Fibroblast of skin of right biceps (primary cell): Measurements from ENCODE around the gene WARS2.

Source experiments
- DNase-seq: peaks from one replicate; pipeline ENCODE4 v3.0.0-alpha.2; 2013

Gene WARS2

DNA sequence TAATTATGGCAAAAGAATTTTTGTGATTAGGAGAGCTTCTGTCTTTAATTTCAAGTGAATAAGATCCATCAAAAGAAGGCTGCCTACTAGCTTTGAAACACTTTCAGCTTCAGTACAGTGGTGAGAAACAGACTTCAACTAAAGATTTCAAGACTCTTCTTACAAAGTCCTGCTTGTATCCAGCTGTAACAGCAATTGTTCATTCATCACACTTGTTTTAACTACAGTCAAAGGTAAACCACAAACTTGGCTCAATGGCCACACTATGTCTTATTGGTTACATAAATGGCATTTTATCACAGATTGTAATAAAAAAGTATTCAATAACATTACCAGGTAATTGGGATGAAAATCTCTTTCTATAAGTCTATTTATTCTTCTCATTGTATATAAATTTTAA lies 59.2 kb downstream of the WARS2 start:
- peak; percentile 44 for DNase-seq

DNA sequence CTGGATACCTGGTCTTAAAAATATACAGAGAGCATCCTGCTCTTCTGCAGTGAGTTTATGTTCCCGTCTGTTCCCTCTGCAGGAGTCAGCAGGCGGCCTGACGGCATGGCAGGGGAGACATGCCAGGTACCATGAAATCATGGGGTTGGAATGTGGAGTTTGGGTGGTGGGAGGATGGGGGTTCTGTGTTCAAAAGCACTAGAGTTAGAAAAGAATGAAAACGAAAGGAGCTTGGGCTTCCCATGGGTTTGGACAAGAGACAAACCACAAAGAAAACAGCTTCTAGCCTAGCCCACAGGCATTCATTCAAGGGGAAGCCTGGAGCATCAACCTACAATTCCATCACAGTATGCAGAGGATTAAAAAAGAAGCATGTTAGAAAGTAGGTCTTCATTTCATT lies 59.9 kb downstream of the WARS2 start:
- peak; percentile 98 for DNase-seq

- DNase-seq, result peak; percentile 15
Measured at GRCh38 chr1:119079881-119080280, 60.6 kb downstream of the WARS2 start.

DNA sequence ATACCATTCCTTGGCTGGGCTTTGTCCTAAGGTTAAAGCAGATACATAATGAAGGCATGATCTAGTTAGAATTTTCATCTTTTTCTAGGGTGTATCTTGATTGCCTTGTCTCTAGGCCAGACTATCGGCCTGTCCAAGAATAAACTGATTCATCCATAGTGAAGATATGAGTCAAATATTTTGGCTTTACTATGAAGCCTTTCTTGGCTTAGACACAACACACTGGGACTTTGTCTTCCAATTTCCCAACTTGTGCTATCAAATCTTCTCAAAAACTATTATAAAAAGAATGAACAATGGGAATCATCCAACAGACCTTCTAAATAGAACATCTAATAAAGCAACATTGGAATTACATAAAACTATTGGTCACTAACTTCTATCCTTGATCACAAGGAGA lies 64.8 kb downstream of the WARS2 start:
- peak; percentile 79 for DNase-seq

DNA sequence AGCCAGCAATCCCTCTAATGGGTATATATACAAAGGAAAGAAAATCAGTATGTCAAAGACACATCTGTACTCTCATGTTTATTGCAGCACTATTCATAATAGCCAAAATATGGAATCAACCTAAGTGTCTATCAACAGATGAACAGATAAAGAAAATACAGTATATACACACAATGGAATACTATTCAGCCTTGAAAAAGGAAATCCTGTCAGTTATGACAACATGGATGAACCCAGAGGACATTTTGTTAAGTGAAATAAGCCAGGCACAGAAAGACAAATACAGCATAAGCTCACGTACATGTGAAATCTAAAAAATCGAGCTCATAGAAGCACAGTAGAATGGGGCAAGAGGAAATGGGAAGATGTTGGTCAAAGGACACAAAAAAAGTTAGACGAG lies 69.1 kb downstream of the WARS2 start:
- no peak for DNase-seq

GRCh38 chr1:119069682-119070081 lies 70.8 kb downstream of the WARS2 start:
- no peak for DNase-seq

GRCh38 chr1:119068427-119068826 lies 72.0 kb downstream of the WARS2 start:
- DNase-seq, result no peak

DNA sequence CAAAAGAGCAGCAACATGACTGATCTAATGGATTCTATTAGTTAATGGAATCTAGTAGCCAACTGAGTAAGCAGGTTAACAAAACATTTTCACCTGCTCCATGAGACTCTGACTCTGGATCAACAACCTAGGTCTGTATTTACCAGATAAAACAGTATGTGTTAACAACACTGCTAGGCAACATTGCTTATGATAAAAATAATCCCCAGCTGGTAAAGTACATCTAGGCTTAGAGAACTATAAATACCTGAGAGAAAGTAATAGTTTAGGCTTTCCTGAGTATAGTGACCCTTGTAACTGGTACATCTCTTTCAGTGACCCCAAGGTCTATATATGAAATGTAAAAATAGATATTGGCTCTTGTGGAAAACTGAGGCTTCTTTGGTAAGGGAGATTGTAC lies 78.8 kb downstream of the WARS2 start:
- DNase-seq, result no peak

DNA sequence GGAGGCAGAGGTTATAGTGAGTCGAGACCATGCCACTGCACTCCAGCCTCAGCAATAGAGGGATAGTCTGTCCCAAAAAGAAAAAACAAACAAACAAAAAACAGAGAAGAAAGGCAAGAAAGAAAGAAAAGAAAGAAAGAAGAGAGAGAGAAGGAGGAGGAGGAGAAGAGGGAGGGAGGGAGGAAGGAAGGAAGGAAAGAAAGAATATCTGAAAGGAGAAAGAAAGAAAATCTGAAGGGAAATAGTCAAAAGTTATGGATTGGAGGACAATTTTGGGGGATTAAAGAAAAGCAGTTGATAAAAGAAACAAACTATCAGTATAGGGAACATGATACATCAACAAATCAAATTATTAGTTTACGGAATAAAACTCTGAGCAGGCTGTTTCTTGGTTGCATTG lies 84.9 kb downstream of the WARS2 start:
- DNase-seq, result no peak

- no peak for DNase-seq
Measured at GRCh38 chr1:119053917-119054316, 86.5 kb downstream of the WARS2 start.

DNA sequence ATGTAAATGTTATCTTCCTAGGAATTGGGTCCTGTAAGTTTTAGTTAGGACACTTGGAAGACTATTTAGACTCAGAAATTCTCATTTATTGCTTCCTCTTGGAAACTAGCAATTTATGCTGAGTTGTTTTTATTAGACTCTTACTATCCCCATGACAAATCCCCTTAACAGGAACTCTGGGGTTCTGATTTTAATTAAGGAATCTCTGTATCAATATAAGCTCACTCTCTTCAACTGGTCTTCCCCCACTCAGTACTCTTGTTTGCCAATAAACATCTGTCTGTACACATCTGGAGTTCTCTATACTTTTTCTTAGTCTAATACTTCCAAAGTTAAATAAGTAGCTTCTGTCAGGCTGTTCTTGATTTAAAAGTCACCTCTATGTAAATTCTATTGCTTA lies 88.2 kb downstream of the WARS2 start:
- DNase-seq, result no peak

- no peak for DNase-seq
Measured at GRCh38 chr1:119048624-119049404, 91.6 kb downstream of the WARS2 start.

DNA sequence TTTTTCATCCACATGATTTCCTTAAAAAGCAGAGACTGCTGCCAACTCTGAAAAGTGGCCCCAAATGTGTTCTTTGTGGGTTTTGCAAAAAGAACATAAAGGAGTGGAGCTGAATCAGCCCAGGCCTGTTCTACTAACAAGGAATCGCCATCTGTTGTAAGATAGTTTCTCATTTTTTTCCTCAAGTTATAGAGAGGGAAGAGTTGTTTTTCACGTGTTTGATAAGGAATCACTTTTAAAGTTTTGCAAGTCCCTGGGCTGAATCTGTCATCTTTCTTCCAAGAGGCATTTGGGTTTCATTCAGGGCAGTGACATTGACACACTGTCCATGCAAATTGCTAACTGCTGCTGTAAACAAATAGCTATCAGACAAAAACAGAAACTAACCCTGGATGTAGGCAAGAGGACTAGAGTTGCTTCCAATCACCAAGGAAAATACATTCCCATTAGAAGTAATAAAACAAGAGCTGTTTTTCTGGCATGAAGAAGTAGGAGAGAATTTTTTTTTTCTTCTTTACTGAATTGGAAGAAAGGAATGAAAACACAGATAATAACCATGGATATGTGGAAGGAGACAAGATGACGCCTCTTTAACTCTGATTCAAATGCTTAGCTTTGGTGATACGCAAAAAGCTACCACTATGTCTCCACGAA lies 93.5 kb downstream of the WARS2 start:
- DNase-seq, result peak; percentile 70

- DNase-seq, result no peak
Measured at GRCh38 chr1:119046429-119046784, 94.0 kb downstream of the WARS2 start.

- DNase-seq, result no peak
Measured at GRCh38 chr1:119045096-119045746, 95.2 kb downstream of the WARS2 start.

- DNase-seq, result peak; percentile 56
Measured at GRCh38 chr1:119040906-119041305, 99.5 kb downstream of the WARS2 start.

DNA sequence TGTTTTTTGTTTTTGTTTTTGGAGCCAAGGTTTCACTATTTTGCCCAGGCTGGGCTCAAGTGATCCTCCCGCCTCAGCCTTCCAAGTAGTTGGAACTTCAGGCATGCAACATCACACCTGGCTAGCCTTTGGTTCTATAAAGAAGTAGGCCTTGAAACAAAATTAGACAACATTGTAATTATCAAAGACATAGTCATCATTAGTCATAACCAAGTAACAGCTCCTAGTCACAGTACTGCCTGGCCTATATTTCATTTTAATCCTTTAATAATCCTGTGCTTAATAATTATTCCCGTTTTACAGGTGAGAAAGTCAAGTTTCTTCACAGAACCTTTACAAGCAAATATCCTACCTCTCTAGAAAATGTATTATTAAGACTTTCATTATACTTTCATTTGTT lies 100.0 kb downstream of the WARS2 start:
- no peak for DNase-seq

DNA sequence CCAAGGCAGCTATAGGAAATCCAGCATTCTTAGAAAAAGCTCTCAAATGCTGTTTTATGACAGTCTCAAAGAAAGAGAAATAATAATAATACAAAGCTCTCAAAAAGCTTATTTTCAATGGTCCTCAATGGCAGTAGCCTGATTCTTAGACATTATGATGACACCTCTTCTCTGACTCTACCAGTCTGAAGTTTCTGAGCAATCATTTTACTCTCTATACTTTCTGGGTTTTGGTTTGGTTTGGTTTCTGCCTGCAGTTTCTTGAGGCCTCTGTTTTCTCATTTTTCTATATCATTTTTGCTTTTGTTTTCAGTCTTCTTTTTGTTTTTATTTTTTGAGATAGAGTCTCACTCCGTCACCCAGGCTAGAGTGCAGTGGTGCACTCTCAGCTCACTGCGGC lies 102.1 kb downstream of the WARS2 start:
- DNase-seq, result no peak

DNA sequence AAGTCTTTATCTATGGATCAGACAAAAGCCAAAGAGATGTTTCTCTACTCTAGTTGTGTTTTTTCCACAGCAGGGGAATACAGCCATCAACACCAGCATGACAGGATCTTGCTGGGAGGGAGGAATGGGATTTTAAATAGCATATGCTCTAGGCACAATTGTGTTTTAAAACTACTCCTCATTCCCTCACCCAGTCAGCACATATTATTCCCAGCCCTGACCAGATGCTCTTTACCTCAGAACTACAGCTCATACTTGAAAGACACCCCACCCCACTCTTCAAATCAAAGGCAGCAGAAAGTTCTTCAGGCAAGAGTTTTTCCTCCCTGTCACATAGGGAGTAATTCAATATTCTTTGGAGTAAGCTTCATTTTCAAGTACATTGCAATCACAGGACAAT lies 106.1 kb downstream of the WARS2 start:
- DNase-seq, result no peak

- no peak for DNase-seq
Measured at GRCh38 chr1:119032986-119033385, 107.5 kb downstream of the WARS2 start.

- no peak for DNase-seq
Measured at GRCh38 chr1:119027759-119028158, 112.7 kb downstream of the WARS2 start.

DNA sequence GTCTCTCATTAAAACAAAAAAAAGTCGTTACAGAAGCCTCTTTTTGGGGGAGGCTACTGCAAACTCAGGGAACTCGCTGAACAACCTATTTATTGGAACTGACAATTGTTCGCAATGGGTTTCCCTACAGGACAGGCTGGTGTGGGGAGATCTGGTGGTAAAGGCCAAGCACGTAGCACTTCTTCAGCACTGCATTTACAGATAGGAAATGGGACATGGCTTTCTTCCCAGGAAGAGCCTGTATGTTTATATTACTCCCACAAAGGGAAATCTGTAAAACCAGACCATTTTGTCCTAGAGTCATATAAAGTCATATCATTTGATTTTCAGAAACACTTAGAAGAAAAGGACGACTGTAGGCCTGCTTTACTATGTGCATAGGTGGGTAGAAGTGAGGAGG lies 113.5 kb downstream of the WARS2 start:
- DNase-seq, result no peak

DNA sequence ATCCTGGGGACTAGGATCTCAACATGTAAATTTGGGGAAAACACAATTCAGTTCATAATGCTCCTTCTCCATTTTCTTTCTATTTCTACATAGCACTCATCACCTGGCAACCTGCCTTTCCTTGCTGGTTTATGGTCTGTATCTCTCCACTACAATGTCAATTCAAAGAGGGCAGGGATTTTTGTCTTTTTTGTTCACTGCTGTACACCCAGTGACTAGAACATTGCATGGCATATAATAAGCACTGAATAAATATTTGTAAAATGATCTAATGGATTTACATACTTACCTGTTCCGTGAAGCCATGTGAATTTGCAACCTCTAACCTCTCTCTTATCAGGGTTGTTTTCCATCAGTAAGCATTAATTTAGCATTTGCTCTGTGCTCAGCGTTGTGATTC lies 124.9 kb downstream of the WARS2 start:
- no peak for DNase-seq

GRCh38 chr1:119012383-119012782 lies 128.1 kb downstream of the WARS2 start:
- no peak for DNase-seq
